Epithelial cell of prostate (primary cell): ENCODE results near the gene SNRNP70.
"Not testable (repeated sequence)": the region's sequence is repeated elsewhere in the genome, so short reads cannot be mapped to it uniquely, and the experiment has no call there.

ENCODE experiments used
- DNase-seq: peaks from one replicate; pipeline ENCODE4 v3.0.0-alpha.2; 2011; ENCODE audit warnings: low read depth, low spot score
- H3K27ac ChIP-seq: fragments of 450-650 bp; 2 replicates; pipeline ENCODE4 v1.5.1; 2017; ENCODE audit warnings: mild to moderate bottlenecking

SNRNP70 gene

DNA sequence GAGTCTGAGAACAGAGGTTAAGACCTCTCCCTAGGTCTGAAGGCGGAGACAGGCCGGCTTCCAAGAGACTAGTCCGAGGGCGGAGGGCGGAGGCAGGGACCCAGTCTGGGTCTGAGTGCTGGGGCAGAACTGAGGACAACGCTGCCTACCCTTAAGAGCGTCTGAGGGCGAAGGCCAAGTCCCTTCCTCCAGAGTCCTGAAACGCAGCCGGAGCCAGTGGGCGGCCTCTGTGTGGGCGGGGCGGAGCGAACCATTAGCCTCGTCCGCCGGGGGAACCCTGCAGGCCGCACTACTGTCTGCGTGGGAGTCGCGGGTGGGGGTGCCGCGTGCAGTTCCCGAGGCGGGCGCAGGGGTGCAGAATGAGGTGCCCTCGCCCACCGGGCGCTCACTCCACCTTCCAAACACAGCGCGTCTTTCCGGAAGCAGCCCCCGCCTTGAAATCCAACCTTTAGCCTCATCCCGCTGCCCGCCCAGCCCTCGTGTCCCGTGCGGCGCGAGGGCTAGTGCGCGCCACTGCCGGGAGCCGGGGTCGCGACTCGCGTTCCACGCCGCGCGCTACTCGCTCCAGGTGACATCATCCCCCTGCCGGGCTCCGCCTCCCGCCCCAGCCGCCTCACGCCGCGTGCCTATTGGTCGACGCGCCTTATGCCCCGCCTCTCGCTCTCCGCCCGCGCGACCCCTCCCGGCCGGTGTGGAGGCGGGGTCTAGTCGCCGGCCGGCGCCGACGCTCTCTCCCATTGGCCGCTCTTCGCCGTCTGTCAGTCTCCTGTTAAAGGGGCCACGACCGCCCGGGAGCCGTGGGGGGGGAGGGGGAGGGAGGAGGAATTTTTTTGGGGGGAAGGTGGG, 33.5 kb downstream of the SNRNP70 start, which contains the start of gene C19orf73:
Gene C19orf73, minus strand, starts transcription at position 579 of the 846 bp plus-strand sequence. Its CDS starts 121 bp downstream, at position 458.
- H3K27ac ChIP-seq = peak within 1 kb of the TSS; percentile 65
- peak; percentile 64 for DNase-seq

GRCh38 chr19:49119411-49120324, 34.4 kb downstream of the SNRNP70 start, which contains the start of gene PPFIA3:
TSS of gene PPFIA3 (plus strand) at chr19:49119544. CDS start at chr19:49127874, 8,330 bp downstream.
- no peak for DNase-seq
- peak within 1 kb of the TSS; percentile 65 for H3K27ac ChIP-seq

GRCh38 chr19:49120325-49120683, 35.1 kb downstream of the SNRNP70 start:
- H3K27ac ChIP-seq = no peak overlapping the region
- no peak for DNase-seq

DNA sequence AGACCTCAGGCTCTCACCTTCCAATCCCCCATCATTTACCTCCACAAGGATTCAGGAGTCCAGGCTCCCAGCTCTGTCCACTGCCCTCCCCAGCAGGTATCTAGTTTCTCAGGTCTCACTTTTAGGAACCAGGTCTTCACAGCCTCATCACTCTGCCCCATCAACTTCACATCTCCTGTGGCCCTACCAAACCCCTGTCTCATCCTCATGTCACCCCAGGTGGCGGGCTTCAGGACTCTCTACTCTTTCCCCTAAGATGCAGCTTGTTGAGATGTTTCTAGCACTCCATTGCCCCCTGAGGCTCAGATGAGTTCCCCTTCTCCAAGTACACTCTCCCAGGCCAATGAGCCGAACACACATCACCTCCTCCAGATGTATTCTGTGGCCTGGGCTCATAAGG, 35.6 kb downstream of the SNRNP70 start:
- H3K27ac ChIP-seq = no peak overlapping the region
- DNase-seq = no peak

- H3K27ac ChIP-seq, DNase-seq: not testable (repeated sequence)
Observed at GRCh38 chr19:49121841-49122240, 36.6 kb downstream of the SNRNP70 start.

- DNase-seq, H3K27ac ChIP-seq: not testable (repeated sequence)
Observed at GRCh38 chr19:49123285-49123684, 38.0 kb downstream of the SNRNP70 start.

DNA sequence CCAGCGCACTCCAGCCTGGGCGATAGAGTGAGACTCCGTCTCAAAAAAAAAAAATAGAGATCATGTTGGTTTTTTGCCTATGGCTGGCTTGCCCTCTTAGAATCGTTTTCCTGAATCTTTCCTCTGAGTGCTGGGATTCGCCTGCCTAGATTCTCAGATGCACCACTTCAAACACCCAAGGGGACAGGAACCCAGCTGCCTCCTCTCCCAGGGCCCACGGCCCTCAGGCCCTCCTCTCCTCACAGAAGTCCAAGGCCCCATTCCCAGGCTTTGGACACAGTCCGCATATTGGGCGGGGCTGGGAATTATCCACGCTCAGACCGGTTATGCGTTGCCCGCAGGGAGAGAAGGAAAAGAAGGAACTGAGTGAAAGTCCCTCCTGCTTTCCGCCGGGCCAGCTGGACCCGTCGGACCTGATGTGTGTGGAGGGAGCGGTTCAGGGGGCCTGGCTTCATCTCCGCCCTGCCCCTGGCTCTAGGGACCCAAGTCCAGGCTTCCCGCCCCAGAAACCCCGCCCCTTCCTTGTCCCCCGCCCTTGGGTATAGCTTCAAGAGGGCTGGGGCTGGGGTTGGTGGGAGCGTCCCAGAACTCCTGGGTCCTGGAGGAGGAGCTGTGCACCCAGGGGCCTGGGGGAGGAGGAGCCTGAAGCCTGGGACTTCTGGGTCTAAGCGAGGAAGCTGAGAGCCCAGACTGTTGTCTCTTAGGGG, 39.9 kb downstream of the SNRNP70 start:
- no peak for DNase-seq

DNA sequence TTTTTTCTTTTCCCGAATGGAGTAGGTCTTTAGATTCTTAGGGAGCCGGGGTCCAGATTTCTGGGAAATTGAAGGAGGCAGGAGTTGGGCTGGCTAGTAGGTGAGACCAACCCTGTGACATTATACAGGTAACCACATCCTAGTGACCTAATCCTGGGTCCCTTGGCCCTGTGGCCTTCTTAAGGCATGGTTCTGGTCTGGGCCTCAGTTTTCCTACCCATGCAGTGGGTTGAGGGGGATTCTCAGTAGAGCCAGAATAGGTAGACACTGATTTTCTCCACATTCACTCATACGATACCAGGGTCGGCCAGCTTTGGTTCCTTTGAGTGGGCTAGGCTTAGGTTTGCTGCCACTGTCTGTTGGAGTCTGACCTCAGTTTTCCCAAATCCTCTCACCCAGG, 41.3 kb downstream of the SNRNP70 start:
- no peak overlapping the region for H3K27ac ChIP-seq
- no peak for DNase-seq

More for the DNA sequence above, 39.9 kb downstream of the SNRNP70 start:
- H3K27ac ChIP-seq = no peak overlapping the region

DNA sequence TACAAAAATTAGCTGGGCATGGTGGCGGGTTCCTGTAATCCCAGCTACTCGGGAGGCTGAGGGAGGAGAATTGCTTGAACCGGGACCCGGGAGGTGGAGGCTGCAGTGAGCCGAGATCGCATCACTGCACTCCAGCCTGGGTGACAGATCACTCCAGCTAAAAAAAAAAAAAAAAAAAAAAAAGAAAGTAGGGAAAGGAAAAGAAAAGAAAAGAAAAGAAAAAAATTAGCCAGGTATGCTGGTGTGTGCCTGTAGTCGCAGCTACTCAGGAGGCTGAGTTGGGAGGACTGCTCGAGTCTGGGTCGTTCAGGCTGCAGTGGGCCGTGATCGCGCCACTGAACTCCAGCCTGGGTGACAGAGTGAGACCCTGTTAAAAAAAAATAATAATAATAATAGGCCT, 42.0 kb downstream of the SNRNP70 start:
- H3K27ac ChIP-seq, DNase-seq: not testable (repeated sequence)

GRCh38 chr19:49127674-49128544, 42.7 kb downstream of the SNRNP70 start:
- no peak overlapping the region for H3K27ac ChIP-seq
- DNase-seq = peak; percentile 80

- no peak overlapping the region for H3K27ac ChIP-seq
- DNase-seq = no peak
Observed at GRCh38 chr19:49128545-49129237, 43.4 kb downstream of the SNRNP70 start.

- DNase-seq = no peak
Observed at GRCh38 chr19:49129238-49129583, 44.0 kb downstream of the SNRNP70 start.

GRCh38 chr19:49130325-49130724, 45.1 kb downstream of the SNRNP70 start:
- H3K27ac ChIP-seq = no peak overlapping the region
- DNase-seq = no peak

More at GRCh38 chr19:49129238-49129583, 44.0 kb downstream of the SNRNP70 start:
- no peak overlapping the region for H3K27ac ChIP-seq

- no peak for DNase-seq
- no peak overlapping the region for H3K27ac ChIP-seq
Observed at GRCh38 chr19:49132974-49133609, 47.8 kb downstream of the SNRNP70 start.

DNA sequence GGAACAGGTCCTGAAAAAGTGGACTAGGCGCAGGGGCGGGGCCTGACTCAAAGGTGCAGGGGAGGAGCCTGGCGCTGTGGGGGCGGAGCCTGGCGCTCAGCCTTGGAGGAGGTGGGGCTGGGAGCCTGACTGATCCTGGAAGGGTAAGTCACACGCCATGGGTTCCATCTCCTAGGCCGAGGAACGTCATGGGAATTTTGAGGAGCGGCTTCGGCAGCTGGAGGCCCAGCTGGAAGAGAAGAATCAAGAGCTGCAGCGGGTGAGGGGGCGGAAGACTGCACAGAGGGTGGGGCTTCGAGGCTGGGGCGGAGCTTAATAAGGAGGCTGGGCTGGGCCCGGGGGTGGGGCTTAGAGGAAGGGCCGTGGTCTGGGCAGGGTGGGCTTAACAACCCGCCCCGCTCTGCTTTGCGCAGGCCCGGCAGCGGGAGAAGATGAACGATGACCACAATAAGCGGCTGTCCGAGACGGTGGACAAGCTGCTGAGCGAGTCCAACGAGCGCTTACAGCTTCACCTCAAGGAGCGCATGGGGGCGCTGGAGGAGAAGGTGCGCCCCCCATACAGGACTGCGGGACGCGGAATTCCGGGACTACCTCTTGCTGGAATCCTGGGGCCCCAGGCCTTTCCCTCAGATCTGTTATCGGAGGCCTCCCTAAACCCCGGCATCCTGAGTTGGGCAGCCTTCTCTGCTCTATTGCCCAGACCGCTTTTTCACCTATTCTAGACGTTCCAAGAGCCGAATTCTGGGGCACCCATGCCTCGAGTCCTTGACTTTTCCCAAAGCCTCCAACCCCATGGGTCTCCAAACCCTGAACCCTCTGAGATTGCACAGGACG, 48.6 kb downstream of the SNRNP70 start:
- DNase-seq = no peak
- H3K27ac ChIP-seq = no peak overlapping the region

GRCh38 chr19:49135686-49136085, 50.4 kb downstream of the SNRNP70 start:
- no peak for DNase-seq
- H3K27ac ChIP-seq = no peak overlapping the region

- H3K27ac ChIP-seq = no peak overlapping the region
- no peak for DNase-seq
Observed at GRCh38 chr19:49136771-49137171, 51.5 kb downstream of the SNRNP70 start.
